HG03196 (cell line): Measurements from ENCODE around the gene FAM187B.
A peak's percentile ranks its signal among the peaks of the same experiment; 100 is the strongest.

Experiments used
- ATAC-seq: cut with Tn5 transposase; IDR thresholded peaks from one replicate; pipeline ENCODE4 v1.9.1; 2021; ENCODE audit not compliant: unreplicated experiment

Gene FAM187B

GRCh38 chr19:35228177-35228930, at the start of gene FAM187B:
Gene FAM187B, minus strand, starts transcription at chr19:35228739. Its CDS starts 59 bp downstream, at chr19:35228680.
- no peak for ATAC-seq

DNA sequence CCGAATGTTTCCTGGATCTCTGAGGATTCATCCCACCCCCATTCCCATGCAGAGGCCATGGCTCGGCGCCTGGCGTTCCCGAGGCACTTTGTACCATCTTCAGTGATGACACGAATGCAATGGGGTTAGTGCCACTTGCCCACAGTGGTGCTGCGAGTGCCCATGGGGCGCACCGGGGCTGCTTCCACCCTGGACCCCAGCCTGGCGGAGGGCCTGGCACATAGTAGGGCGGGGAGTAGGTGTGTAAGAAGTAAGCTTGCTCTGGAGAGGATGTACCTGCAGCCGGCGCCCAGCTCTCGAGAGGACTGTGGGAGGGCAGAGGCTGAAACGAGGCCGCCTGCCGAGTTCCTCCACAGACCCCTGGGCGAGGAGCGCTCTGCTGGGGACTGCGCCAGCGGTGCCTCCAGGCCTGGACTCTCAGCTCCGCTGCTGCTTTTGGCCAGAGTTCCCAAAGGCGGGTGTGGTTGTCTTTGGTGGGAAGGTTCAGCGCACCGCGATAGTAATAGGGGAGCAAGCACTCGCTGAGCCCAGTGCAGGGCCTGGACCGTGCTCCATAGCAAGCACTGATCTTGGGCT, 48.3 kb upstream of the FAM187B start:
- no peak for ATAC-seq

GRCh38 chr19:35274323-35274722, 45.8 kb upstream of the FAM187B start:
- ATAC-seq: no peak

GRCh38 chr19:35273686-35274259, 45.2 kb upstream of the FAM187B start:
- no peak for ATAC-seq

DNA sequence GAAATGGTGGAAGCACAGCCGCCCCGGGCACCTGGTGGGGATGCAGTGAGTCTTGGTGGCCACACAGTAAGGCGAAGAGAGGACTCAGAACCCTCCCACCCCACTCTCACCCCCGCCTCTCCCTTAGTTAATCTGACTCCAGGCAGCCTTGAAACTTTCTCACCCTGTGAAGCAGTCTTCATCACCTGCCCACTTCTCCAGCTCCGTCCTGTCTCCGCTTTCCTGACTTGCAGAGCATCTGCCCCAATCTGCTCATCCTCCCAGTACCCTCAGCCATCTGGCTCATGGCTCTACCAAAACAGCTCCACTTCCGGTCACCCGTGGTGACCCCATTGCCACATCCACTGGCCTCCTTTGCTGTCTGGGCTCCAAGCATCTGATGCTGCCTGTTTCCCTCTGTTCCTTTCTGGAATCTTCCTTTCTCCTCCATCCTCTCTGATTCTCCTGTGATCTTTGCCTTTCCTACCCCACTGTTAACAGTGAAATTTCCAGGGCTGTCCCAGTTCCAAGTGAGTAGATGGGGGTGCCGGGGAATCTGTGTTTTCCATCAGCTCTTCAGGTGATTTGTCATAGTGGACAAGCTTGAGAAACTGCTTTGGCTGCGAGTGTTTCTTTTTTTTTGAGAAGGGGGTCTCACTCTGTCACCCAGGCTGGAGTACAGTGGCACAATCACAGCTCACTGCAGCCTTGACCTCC, 44.6 kb upstream of the FAM187B start:
- no peak for ATAC-seq

- ATAC-seq: no peak
Observed at GRCh38 chr19:35272122-35272719, 43.7 kb upstream of the FAM187B start.

DNA sequence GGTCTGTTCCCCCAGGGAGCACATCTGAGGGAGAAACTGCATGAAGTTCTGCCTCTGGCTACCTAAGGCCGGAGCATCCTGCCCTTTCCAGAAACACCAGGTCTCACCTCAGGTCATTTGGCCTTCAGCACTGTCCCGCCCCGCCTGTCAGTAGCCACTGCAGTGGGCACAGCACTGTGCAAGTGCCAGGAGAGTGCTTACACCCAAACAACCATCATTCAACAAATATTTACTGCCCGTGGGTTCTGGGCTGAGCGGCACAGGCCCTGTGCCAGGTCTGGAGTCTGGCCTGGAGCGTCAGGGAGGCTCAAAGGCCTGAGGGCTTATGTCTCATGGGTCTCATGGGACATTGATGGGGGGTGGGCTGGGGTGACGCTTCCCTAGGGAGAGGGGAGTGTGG, 43.0 kb upstream of the FAM187B start:
- no peak for ATAC-seq

- no peak for ATAC-seq
Observed at GRCh38 chr19:35270381-35270811, 41.9 kb upstream of the FAM187B start.

DNA sequence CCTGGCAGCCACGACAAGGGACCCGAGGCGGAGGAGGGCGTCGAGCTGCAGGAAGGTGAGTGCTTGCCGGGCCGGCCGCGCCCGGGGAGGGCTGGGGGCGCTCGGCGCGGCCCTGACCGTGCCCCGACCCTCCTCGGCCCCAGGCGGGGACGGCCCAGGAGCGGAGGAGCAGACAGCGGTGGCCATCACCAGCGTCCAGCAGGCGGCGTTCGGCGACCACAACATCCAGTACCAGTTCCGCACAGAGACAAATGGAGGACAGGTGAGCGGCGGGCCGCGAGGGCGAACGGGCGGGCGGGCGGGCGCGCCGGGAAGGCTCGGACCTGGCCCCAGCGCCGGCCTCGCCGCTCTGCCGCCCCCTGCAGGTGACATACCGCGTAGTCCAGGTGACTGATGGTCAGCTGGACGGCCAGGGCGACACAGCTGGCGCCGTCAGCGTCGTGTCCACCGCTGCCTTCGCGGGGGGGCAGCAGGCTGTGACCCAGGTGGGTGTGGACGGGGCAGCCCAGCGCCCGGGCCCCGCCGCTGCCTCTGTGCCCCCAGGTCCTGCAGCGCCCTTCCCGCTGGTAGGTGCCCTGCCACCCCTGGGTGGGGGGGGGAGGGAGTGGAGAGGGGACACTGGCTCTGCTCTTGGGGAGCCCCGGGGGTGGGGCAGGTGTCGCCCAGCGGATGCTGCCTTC, 41.0 kb upstream of the FAM187B start:
- ATAC-seq: peak; percentile 48

DNA sequence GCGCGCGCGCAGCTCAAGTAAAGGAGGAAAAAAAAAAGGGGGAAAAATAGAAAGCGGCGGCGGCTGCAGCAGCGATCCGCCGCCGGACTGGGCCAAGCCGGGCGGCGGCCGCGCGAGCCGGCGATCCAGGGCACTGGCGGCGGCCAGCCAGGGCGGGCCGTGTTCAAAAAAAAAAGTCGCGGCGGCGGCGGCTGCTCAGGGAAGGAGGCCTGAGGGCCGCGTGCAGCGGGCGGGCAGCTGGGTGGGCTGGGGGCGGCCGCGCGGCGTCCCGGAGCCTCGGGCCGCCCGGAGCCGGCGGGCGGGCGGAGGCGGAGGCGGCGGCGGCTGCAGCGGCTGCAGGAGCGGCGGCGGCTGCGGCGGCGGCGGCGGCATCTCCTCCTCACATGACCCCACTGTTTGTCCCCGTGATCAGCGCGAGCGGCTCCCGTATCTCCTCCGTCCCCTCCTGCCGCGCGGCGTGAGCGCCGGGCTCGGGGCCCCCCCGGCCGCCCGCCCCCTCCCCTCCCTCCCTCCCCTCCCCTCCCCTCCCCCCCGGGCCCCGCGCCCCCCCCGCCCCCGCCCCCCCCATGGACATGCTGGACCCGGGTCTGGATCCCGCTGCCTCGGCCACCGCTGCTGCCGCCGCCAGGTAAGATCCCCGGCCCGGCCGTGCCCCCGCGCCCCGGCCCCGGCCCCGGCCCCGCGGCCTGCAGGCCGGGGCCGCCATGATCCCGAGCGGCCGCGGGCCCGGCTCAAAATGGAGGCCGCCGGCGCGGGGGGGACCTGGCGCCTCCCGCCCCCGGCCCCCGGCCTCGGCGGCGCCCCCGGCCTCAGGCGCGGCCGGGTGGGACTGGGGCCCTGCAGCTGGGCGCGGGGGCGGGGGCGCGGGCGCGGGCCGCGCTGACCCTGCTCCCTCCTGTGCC, 40.2 kb upstream of the FAM187B start, which contains the start of gene USF2:
Gene USF2, plus strand, starts transcription at position 427 of the 902 bp plus-strand sequence. Its CDS starts 140 bp downstream, at position 567.
- ATAC-seq: peak; percentile 9

GRCh38 chr19:35267818-35268535, 39.4 kb upstream of the FAM187B start:
- ATAC-seq: peak; percentile 39

DNA sequence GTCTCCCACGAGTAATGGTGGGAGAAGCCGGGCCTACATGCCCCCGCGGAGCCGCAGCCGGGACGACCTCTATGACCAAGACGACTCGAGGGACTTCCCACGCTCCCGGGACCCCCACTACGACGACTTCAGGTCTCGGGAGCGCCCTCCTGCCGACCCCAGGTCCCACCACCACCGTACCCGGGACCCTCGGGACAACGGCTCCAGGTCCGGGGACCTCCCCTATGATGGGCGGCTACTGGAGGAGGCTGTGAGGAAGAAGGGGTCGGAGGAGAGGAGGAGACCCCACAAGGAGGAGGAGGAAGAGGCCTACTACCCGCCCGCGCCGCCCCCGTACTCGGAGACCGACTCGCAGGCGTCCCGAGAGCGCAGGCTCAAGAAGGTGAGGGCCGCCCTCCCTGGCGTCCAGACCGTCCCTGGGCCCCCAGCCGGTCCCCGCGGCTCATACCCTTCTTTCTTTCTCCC, 38.8 kb upstream of the FAM187B start:
- ATAC-seq: no peak

DNA sequence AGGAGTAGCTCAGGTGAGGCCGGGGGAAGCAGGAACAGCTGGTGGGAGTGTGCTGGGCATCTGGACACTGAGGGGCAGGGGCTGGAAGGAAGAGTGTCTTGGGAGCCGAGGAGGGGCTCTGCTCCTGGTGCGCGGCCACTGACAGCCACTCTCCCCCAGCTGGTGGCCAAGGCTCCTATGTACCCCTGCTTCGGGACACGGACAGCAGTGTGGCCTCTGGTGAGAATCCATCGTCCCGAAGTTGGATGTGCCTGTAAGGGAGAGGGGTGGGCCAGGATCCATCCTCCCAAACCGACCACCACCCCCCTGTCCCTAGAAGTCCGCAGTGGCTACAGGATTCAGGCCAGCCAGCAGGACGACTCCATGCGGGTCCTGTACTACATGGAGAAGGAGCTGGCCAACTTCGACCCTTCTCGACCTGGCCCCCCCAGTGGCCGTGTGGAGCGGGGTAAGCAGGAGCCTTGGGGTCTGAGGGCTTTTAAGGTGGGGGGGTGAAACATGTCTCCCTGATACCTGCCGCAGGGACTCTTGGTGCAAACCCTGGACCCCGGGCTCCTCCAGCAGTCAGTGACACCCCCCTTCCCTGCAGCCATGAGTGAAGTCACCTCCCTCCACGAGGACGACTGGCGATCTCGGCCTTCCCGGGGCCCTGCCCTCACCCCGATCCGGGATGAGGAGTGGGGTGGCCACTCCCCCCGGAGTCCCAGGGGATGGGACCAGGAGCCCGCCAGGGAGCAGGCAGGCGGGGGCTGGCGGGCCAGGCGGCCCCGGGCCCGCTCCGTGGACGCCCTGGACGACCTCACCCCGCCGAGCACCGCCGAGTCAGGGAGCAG, 38.2 kb upstream of the FAM187B start:
- ATAC-seq: no peak

GRCh38 chr19:35265900-35266519, 37.5 kb upstream of the FAM187B start:
- no peak for ATAC-seq

- no peak for ATAC-seq
Observed at GRCh38 chr19:35265126-35265899, 36.8 kb upstream of the FAM187B start.

DNA sequence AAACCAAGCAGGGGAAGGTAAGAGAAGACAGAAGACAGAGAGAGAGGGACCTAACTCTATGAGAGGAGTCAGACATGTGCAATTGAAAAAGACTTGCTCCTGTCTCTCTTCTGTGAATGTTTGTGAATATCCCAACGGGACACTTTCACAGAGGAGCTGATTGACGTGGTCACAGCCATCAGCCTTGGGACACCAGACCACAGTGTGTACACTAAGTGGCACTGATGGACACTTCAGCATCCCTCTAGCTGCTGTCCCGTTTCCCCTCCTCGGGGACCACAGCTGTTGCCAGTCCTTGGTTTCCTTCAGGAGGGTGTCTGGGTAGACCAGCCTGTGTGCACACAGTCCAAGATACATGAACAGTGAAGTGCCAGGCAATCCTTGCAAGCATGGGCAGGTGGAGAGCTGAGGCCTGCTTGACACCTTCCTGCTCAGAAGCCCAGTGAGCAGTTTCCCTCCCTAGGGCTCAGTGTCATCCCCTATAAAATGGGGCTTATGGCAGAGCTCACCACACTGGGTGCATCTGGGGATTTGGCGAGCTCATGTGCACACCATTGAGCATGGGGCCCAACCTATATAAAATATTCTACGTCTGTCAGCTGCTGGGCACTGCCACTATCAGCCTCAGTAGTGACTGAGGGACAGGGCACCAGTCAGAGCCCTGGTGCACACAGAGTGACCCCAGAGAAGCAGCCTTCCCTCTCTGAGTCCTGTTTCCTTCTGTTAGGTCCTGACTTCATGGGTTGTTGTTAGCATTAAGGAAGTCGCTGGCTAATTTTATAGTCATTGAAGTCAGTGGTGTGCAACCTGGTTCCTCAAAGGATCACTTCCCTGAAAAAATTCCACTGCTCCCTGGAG, 36.0 kb upstream of the FAM187B start:
- ATAC-seq: no peak
